GM21515 (cell line): ENCODE data around the gene NPAT.

Experiments used
- ATAC-seq: cut with Tn5 transposase; IDR thresholded peaks from one replicate; pipeline ENCODE4 v1.9.1; 2021; ENCODE audit not compliant: unreplicated experiment

The NPAT gene

DNA sequence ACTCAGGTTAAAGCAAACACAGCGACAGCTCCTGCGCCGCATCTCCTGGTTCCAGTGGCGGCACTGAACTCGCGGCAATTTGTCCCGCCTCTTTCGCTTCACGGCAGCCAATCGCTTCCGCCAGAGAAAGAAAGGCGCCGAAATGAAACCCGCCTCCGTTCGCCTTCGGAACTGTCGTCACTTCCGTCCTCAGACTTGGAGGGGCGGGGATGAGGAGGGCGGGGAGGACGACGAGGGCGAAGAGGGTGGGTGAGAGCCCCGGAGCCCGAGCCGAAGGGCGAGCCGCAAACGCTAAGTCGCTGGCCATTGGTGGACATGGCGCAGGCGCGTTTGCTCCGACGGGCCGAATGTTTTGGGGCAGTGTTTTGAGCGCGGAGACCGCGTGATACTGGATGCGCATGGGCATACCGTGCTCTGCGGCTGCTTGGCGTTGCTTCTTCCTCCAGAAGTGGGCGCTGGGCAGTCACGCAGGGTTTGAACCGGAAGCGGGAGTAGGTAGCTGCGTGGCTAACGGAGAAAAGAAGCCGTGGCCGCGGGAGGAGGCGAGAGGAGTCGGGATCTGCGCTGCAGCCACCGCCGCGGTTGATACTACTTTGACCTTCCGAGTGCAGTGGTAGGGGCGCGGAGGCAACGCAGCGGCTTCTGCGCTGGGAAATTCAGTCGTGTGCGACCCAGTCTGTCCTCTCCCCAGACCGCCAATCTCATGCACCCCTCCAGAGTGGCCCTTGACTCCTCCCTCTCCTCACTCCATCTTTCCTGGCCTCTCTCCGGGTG, at the start of gene NPAT, which contains the start of gene ATM:
TSS of gene NPAT (minus strand) at position 65 of the 774 bp plus-strand sequence. CDS start 102 bp downstream, outside the sequence.
TSS of gene ATM (plus strand) at position 494 of the 774 bp plus-strand sequence. CDS start 4,558 bp downstream, outside the sequence.
- ATAC-seq, result peak; percentile 78

GRCh38 chr11:108269583-108269982, 47.1 kb upstream of the NPAT start:
- no peak for ATAC-seq

- no peak for ATAC-seq
Observed at GRCh38 chr11:108253176-108253575, 30.7 kb upstream of the NPAT start.

DNA sequence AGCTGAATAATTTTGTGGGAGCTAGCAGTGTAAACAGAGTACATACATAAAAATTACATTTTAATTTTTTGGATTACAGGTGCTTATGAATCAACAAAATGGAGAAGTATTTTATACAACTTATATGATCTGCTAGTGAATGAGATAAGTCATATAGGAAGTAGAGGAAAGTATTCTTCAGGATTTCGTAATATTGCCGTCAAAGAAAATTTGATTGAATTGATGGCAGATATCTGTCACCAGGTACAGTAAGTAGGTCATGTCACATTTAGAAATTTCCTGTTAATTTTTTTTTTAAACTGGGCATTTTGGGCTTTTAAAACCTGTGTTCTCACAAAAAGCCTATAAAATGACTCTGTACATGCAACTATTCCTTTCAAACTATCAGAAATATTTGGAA, 24.4 kb upstream of the NPAT start:
- ATAC-seq, result no peak

- no peak for ATAC-seq
Observed at GRCh38 chr11:108246308-108246707, 23.9 kb upstream of the NPAT start.

DNA sequence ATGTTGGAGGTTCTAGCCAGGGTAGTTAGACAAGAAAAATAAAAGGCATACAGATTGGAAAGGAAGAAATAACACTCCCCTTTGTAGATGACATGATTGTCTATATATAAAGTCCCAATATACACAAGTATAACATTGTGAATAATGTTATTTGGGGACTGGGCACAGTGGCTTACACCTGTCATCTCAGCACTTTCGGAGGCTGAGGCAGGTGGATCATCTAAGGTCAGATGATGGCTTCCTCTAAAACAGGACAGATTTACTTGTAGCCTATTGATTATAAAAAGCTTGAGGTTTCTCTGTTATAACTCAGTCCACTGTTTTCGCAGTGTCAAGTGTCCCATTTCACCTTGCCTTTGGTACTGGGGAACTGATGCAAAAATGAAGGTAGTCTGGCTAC, 20.0 kb upstream of the NPAT start:
- ATAC-seq, result no peak

GRCh38 chr11:108241330-108242037, 19.0 kb upstream of the NPAT start:
- no peak for ATAC-seq

GRCh38 chr11:108239076-108239475, 16.6 kb upstream of the NPAT start:
- ATAC-seq, result no peak

DNA sequence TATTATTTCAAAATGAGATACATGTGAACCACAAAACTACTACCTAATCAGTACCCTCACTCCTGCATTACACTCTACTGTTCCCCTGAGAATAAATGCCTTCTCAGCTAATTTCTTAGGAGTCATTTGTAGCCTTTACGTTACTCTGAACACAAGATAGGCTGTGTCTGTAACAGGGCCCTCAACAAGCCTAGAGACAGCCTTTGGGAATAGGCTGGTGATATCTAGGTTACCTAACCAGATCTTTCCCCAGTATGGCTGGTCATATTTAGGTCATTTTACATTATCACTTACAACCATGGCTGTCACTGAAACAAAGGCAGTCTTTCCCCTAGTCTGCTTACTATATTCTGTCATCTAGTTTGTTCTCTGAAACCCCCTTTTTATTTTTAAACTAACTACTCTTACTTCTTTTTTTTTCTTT, 14.6 kb upstream of the NPAT start:
- peak; percentile 43 for ATAC-seq

DNA sequence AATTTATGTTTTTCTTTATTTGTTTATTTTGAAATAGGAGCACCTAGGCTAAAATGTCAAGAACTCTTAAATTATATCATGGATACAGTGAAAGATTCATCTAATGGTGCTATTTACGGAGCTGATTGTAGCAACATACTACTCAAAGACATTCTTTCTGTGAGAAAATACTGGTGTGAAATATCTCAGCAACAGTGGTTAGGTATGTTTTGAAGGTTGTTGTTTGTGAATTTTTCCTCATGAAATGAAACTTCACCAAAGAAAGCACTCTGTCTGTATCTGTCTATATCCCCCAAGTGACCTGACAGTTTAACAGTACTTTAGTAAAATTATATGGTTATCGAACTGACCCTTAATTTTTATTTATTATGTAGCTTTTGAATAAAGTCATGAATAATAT, 13.2 kb upstream of the NPAT start:
- ATAC-seq, result no peak

GRCh38 chr11:108235192-108235591, 12.8 kb upstream of the NPAT start:
- ATAC-seq, result no peak

DNA sequence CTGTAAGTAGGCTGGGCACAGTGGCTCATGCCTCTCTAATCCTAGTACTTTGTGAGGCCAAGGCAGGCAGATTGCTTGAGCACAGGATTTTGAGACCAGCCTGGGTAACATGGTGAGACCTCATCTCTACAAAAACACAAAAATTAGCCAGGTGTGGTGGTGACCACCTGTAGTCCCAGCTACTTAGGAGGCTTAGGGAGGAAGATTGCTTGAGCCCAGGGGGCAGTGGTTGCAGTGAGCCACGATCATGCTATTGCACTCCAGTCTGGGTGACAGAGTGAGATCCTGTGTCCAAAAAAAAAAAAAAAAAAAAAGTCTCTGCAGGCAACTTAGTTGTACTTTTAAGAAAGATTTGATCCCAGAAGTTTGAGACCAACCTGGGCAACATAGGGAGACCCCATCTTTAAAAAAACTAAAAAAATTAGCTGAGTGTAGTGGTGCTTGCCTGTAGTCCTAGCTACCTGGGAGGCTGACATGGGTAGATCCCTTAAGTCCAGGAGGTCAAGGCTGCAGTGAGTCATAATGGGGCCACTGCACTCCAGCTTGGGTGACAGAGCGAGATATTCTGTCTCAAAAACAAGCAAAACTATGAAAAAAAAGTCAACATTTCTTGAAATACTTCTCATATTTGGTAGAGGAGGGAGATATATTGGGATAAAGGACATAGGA, 11.0 kb upstream of the NPAT start:
- ATAC-seq, result no peak

DNA sequence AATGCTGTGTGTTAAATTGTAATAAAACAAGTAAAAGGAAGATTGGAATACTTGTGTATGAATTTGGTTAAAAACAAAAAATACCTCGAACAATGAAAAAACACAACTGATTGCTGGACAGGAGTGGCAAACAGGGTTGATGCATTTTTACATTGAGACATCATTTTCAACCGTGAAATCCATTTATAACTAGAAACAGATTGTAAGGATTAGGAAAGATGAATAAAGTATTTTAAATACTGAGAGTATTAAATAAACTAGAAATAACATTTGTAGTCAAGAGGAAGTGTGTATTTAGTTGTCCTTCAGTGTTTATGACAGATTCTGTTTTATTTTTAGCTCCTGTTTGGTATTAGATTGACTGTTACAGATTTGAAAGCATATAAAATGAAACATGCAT, 5.8 kb upstream of the NPAT start:
- no peak for ATAC-seq

DNA sequence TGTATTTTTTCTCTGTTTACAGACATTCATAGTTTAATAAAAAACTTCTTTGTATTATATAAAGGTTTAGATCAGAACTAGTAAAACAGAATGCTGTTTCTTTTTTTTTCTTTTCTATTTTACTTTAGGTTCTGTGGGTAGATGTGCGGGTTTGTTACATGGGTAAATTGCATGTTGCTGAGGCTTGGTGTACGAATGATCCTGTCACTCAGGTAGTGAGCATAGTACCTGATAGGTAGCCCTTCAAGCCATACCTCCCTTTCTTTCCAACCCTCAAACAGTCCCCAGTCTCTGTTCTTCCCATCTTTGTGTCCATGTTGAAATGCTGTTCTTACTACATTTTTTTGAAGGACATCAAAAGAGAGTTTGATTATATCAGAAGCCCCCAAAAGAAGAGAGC, 3.6 kb upstream of the NPAT start:
- no peak for ATAC-seq

DNA sequence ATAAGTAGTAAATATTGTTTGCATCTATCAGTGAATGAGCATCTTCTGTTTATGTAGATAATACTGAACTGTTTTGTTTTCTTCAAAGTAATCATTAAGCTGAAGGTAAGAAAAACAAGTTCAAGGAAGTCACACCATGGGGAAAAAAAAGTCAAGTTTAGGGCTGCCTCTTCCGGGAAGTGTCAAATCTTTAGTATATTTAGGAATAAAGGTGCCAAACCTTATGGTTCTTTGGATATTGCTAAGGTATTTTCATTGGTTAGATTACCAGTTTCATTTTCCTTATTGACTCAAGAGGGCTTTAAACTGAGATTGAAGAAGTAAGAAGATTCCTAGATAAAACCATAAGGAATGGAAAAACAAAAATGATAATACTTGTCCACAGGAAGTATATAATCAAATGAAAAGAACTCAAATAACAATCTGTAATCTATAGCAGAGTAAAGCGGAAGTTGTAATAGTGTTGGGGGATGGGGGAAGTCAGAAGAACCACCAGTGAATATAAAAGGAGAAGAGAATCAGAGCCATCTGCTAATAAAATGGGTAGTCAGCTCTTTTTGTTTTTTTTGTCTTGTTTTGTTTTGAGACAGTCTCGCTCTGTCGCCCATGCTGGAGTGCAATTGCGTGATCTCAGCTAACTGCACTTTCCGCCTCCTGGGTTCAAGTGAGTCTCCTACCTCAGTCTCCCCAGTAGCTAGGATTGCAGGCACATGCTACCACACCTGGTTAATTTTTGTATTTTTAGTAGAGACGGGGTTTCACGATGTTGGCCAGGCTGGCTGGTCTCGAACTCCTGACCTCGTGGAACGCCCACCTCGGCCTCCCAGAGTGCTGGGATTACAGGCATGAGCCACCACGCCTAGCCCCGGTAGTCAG, 2.7 kb upstream of the NPAT start:
- ATAC-seq, result no peak

- no peak for ATAC-seq
Observed at GRCh38 chr11:108224366-108224765, 1.9 kb upstream of the NPAT start.

GRCh38 chr11:108223348-108224149, 1.1 kb upstream of the NPAT start:
- peak; percentile 26 for ATAC-seq

- ATAC-seq, result peak; percentile 0
Observed at GRCh38 chr11:108221911-108222573, 396 bp downstream of the NPAT start.

DNA sequence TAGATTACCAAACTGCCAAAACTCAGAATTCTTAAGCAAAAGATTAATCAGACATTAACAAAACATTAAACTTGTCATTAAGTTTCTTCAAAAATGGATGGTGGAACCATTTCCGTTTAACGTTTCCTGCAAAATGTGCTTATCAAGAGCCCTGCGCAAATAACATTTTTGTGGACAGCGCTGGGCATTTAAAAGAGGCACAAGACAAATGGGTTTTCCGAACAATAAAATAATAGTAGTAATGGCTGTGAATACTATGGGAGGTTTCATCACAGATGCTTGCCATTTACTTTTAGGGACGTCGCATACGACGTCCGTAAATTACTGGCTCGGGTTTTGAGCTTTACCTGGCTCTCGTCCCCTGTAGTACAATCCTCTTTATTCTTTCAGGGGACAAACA, 1.1 kb downstream of the NPAT start:
- ATAC-seq, result no peak
